Measurements from ENCODE around the gene SEPTIN12.

DNA sequence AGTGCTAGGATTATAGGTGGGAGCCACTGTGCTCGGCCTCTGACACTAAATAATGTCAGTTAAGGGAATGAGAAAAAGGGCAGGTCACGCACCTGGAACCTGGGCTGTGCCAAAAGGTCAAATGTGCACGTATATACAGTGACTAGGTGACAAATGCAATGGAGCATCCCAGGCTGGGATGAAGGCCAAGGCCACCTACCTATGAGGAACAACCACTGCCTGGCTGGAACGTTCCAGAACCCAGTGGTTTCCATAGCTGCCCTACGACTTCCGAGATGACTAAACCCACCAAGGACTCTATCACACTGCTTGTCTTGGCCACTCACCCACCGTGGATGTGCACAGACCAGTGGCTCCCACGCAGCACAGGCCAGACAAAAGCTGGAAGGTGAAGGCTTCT lies 37.2 kb downstream of the SEPTIN12 start:
- no peak for TF ChIP-seq POLR2A (IDR thresholded peaks at IDR 0.05)
- TF ChIP-seq, protein P1, sequence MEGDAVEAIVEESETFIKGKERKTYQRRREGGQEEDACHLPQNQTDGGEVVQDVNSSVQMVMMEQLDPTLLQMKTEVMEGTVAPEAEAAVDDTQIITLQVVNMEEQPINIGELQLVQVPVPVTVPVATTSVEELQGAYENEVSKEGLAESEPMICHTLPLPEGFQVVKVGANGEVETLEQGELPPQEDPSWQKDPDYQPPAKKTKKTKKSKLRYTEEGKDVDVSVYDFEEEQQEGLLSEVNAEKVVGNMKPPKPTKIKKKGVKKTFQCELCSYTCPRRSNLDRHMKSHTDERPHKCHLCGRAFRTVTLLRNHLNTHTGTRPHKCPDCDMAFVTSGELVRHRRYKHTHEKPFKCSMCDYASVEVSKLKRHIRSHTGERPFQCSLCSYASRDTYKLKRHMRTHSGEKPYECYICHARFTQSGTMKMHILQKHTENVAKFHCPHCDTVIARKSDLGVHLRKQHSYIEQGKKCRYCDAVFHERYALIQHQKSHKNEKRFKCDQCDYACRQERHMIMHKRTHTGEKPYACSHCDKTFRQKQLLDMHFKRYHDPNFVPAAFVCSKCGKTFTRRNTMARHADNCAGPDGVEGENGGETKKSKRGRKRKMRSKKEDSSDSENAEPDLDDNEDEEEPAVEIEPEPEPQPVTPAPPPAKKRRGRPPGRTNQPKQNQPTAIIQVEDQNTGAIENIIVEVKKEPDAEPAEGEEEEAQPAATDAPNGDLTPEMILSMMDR (IDR thresholded peaks at IDR 0.05), result no peak
- TF ChIP-seq POLR2AphosphoS5 (IDR thresholded peaks at IDR 0.05), result no peak
- no peak for TF ChIP-seq EP300 (IDR thresholded peaks at IDR 0.05)
